Measurements from ENCODE around the gene PRDM5.

Gene PRDM5

GRCh38 chr4:120856294-120856693 is 66.2 kb downstream of the PRDM5 start:
- no peak for DNase-seq (ENCODE audit: low read depth, low spot score)

- DNase-seq (ENCODE audit: low read depth, low spot score) = no peak
These were observed 67.1 kb downstream of the PRDM5 start for GRCh38 chr4:120855307-120856001.

GRCh38 chr4:120853161-120853935 is 69.2 kb downstream of the PRDM5 start:
- DNase-seq (ENCODE audit: low read depth, low spot score) = no peak

- no peak for DNase-seq (ENCODE audit: low read depth, low spot score)
These were observed 72.4 kb downstream of the PRDM5 start for GRCh38 chr4:120850018-120850599.

- DNase-seq (ENCODE audit: low read depth, low spot score) = no peak
These were observed 75.4 kb downstream of the PRDM5 start for GRCh38 chr4:120847019-120847582.

GRCh38 chr4:120844528-120844921 is 78.0 kb downstream of the PRDM5 start:
- no peak for DNase-seq (ENCODE audit: low read depth, low spot score)

GRCh38 chr4:120843849-120844527 is 78.5 kb downstream of the PRDM5 start:
- no peak for DNase-seq (ENCODE audit: low read depth, low spot score)

- no peak for DNase-seq (ENCODE audit: low read depth, low spot score)
These were observed 80.5 kb downstream of the PRDM5 start for GRCh38 chr4:120842031-120842430.

- DNase-seq (ENCODE audit: low read depth, low spot score) = no peak
These were observed 80.9 kb downstream of the PRDM5 start for GRCh38 chr4:120841580-120841979.

GRCh38 chr4:120839974-120840751 is 82.4 kb downstream of the PRDM5 start:
- DNase-seq (ENCODE audit: low read depth, low spot score) = no peak

GRCh38 chr4:120839334-120839973 is 83.1 kb downstream of the PRDM5 start:
- no peak for DNase-seq (ENCODE audit: low read depth, low spot score)

- DNase-seq (ENCODE audit: low read depth, low spot score) = no peak
These were observed 83.7 kb downstream of the PRDM5 start for GRCh38 chr4:120838784-120839183.

GRCh38 chr4:120837656-120838055 is 84.9 kb downstream of the PRDM5 start:
- DNase-seq (ENCODE audit: low read depth, low spot score) = no peak

- DNase-seq (ENCODE audit: low read depth, low spot score) = no peak
These were observed 87.2 kb downstream of the PRDM5 start for GRCh38 chr4:120835342-120835741.

- DNase-seq (ENCODE audit: low read depth, low spot score) = no peak
These were observed 92.3 kb downstream of the PRDM5 start for GRCh38 chr4:120830204-120830603.

- no peak for DNase-seq (ENCODE audit: low read depth, low spot score)
These were observed 93.3 kb downstream of the PRDM5 start for GRCh38 chr4:120829113-120829831.

GRCh38 chr4:120826853-120827252 is 95.7 kb downstream of the PRDM5 start:
- DNase-seq (ENCODE audit: low read depth, low spot score) = no peak

GRCh38 chr4:120826449-120826848 is 96.1 kb downstream of the PRDM5 start:
- no peak for DNase-seq (ENCODE audit: low read depth, low spot score)

- no peak for DNase-seq (ENCODE audit: low read depth, low spot score)
These were observed 97.6 kb downstream of the PRDM5 start for GRCh38 chr4:120824946-120825345.

GRCh38 chr4:120821977-120822376 is 100.5 kb downstream of the PRDM5 start:
- no peak for DNase-seq (ENCODE audit: low read depth, low spot score)

Measured in activated CD4-positive, CD25-positive, alpha-beta regulatory T cell treated with anti-CD3 and anti-CD28 coated beads, Interleukin-2, amount 50 U/mL, for 16 hours (primary cell).